ENCODE measurements around the gene ZNF154. TPM values are rescaled to one million over a fixed set of nuclear protein-coding genes. Genes with fewer than 3 reads are reported as not detected.

ZNF154 gene
- total RNA-seq, 1 experiment from 2014 or later: not detected

DNA sequence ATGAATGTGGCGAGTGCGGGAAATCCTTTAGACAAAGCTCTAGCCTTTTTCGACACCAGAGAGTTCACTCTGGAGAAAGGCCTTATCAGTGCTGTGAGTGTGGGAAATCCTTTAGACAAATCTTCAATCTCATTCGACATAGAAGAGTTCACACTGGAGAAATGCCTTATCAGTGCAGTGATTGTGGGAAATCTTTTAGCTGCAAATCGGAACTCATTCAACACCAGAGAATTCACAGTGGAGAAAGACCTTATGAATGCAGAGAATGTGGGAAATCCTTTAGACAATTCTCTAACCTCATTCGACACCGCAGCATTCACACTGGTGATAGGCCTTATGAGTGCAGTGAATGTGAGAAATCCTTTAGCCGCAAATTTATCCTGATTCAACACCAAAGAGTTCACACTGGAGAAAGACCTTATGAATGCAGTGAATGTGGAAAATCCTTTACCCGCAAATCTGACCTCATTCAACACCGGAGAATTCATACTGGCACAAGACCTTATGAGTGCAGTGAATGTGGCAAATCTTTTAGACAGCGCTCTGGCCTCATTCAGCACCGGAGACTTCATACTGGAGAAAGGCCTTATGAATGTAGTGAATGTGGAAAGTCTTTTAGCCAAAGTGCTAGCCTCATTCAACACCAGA, 21.5 kb downstream of the ZNF154 start:
- TF ChIP-seq EZH2phosphoT487 (IDR thresholded peaks at IDR 0.05; ENCODE audit: borderline replicate concordance, low read length): no peak
- no peak for TF ChIP-seq CTCF (conservative IDR thresholded peaks at IDR 0.05; ENCODE audit: low read depth, low read length)
- no peak for TF ChIP-seq EZH2 (IDR thresholded peaks at IDR 0.05; ENCODE audit: low read length, unreplicated experiment)
- CTCF ChIA-PET: no interaction called here
- no peak overlapping the region for H3K9ac ChIP-seq (ENCODE audit: low read length)
- ATAC-seq (no peak), DNase-seq (no peak)
- no peak overlapping the region for H2AFZ ChIP-seq (ENCODE audit: low read length)
- no peaks in the 10 kb centered on the region for H4K20me1 ChIP-seq (ENCODE audit: low read length)
- H3K9me3 ChIP-seq (ENCODE audit: low read length): peaks cover 91% of the 10 kb centered on the region
- H3K4me2 ChIP-seq (ENCODE audit: low read length): no peak overlapping the region
- no peaks in the 10 kb centered on the region for H3K9me2 ChIP-seq (replicated peaks; ENCODE audit: low read length)
- H3K4me3 ChIP-seq (ENCODE audit: low read length): peak overlapping the region; percentile 7; the same call in 1 of the 2 replicates
- H3K4me1 ChIP-seq (ENCODE audit: insufficient read depth, low read length): 0 out of 2 replicates have a peak, but pooled peaks cover 6% of the 10 kb centered on the region
- no peaks in the 10 kb centered on the region for H3K27me3 ChIP-seq (ENCODE audit: low read length)
- peaks cover 90% of the 10 kb centered on the region for H3K79me2 ChIP-seq (ENCODE audit: low read length)
- intact Hi-C loops (cut with micrococcal nuclease): no loop called here
- no peaks in the 10 kb centered on the region for H3F3A ChIP-seq (ENCODE audit: low read length, unreplicated experiment)
- peaks cover 96% of the 10 kb centered on the region for H3K36me3 ChIP-seq (ENCODE audit: low read depth, low read length)
- H3K27ac ChIP-seq (ENCODE audit: low read length): no peak overlapping the region
- POLR2A ChIA-PET (ENCODE audit: unreplicated experiment): no interaction called here
- BruUV-seq (replicated peaks): no TSS peak

DNA sequence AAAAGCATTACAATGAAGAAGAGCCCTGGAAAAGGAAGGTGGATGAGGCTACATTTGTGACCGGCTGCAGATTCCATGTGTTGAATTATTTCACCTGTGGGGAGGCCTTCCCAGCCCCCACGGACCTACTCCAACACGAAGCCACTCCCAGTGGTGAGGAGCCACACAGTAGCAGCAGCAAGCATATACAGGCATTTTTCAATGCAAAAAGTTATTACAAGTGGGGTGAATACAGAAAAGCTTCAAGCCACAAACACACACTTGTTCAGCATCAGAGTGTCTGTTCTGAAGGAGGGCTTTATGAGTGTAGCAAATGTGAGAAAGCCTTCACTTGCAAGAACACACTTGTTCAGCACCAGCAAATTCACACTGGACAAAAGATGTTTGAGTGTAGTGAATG, 22.3 kb downstream of the ZNF154 start:
- no peak for TF ChIP-seq EZH2 (IDR thresholded peaks at IDR 0.05; ENCODE audit: low read length, unreplicated experiment)
- TF ChIP-seq CTCF (conservative IDR thresholded peaks at IDR 0.05; ENCODE audit: low read depth, low read length): no peak
- TF ChIP-seq EZH2phosphoT487 (IDR thresholded peaks at IDR 0.05; ENCODE audit: borderline replicate concordance, low read length): no peak
- Histone ChIP-seq H3K9me2 (replicated peaks; ENCODE audit: low read length) (no peaks in the 10 kb centered on the region), H3K4me2 (ENCODE audit: low read length) (no peak overlapping the region), H3K4me3 (ENCODE audit: low read length) (peak overlapping the region; percentile 7; the same call in 1 of the 2 replicates), H3K36me3 (ENCODE audit: low read depth, low read length) (peaks cover 90% of the 10 kb centered on the region), H2AFZ (ENCODE audit: low read length) (no peak overlapping the region), H4K20me1 (ENCODE audit: low read length) (no peaks in the 10 kb centered on the region), H3K4me1 (ENCODE audit: insufficient read depth, low read length) (0 out of 2 replicates have a peak, but pooled peaks cover 8% of the 10 kb centered on the region), H3K27ac (ENCODE audit: low read length) (no peak overlapping the region), H3K9ac (ENCODE audit: low read length) (no peak overlapping the region), H3K27me3 (ENCODE audit: low read length) (no peaks in the 10 kb centered on the region), H3K9me3 (ENCODE audit: low read length) (peaks cover 87% of the 10 kb centered on the region), H3F3A (ENCODE audit: low read length, unreplicated experiment) (no peaks in the 10 kb centered on the region), H3K79me2 (ENCODE audit: low read length) (peaks cover 92% of the 10 kb centered on the region)
- ATAC-seq: no peak
- no TSS peak for BruUV-seq (replicated peaks)
- ChIA-PET CTCF (no interaction called here), POLR2A (ENCODE audit: unreplicated experiment) (no interaction called here)
- intact Hi-C loops (cut with micrococcal nuclease): no loop called here
- DNase-seq: no peak

- H3K36me3 ChIP-seq (ENCODE audit: low read depth, low read length): peaks cover 48% of the 10 kb centered on the region
- H2AFZ ChIP-seq (ENCODE audit: low read length): peak overlapping the region; percentile 88
- peak overlapping the region; percentile 88 for H3K9ac ChIP-seq (ENCODE audit: low read length)
- peaks cover 60% of the 10 kb centered on the region for H3K9me3 ChIP-seq (ENCODE audit: low read length)
- POLR2A ChIA-PET (ENCODE audit: unreplicated experiment): interaction anchor here (0.6 kb wide), 2 partner anchors 34 to 49 kb away, joined by 3 to 5 read pairs; no protein-coding TSS in a partner anchor
- H3K27ac ChIP-seq (ENCODE audit: low read length): peak overlapping the region; percentile 35; the same call in 1 of the 2 replicates
- no peaks in the 10 kb centered on the region for H3F3A ChIP-seq (ENCODE audit: low read length, unreplicated experiment)
- TF ChIP-seq EZH2 (IDR thresholded peaks at IDR 0.05; ENCODE audit: low read length, unreplicated experiment): no peak
- TF ChIP-seq CTCF (conservative IDR thresholded peaks at IDR 0.05; ENCODE audit: low read depth, low read length): no peak
- no peak for TF ChIP-seq EZH2phosphoT487 (IDR thresholded peaks at IDR 0.05; ENCODE audit: borderline replicate concordance, low read length)
- H4K20me1 ChIP-seq (ENCODE audit: low read length): no peaks in the 10 kb centered on the region
- H3K4me3 ChIP-seq (ENCODE audit: low read length): peak overlapping the region; percentile 83
- 0 out of 2 replicates have a peak, but pooled peaks cover 8% of the 10 kb centered on the region for H3K4me1 ChIP-seq (ENCODE audit: insufficient read depth, low read length)
- peak overlapping the region; percentile 89 for H3K4me2 ChIP-seq (ENCODE audit: low read length)
- H3K79me2 ChIP-seq (ENCODE audit: low read length): peaks cover 55% of the 10 kb centered on the region
- CTCF ChIA-PET: no interaction called here
- DNase-seq (no peak), ATAC-seq (no peak; the same call in 1 of the 2 replicates)
- TSS peak; percentile 61 for BruUV-seq (replicated peaks)
- H3K9me2 ChIP-seq (replicated peaks; ENCODE audit: low read length): no peaks in the 10 kb centered on the region
- H3K27me3 ChIP-seq (ENCODE audit: low read length): no peaks in the 10 kb centered on the region
- intact Hi-C loops (cut with micrococcal nuclease): no loop called here
Observed at GRCh38 chr19:57682226-57682766, 26.7 kb downstream of the ZNF154 start.

Data from PC-3 (cell line).